ENCODE data around the gene EIF4E. TPM values are rescaled to one million over a fixed set of nuclear protein-coding genes. Genes with fewer than 3 reads are reported as not detected.
"Not testable (repeated sequence)": the region's sequence is repeated elsewhere in the genome, so short reads cannot be mapped to it uniquely, and the experiment has no call there.

The EIF4E gene
- total RNA-seq, 1 experiment from 2014 or later, result 179 TPM

DNA sequence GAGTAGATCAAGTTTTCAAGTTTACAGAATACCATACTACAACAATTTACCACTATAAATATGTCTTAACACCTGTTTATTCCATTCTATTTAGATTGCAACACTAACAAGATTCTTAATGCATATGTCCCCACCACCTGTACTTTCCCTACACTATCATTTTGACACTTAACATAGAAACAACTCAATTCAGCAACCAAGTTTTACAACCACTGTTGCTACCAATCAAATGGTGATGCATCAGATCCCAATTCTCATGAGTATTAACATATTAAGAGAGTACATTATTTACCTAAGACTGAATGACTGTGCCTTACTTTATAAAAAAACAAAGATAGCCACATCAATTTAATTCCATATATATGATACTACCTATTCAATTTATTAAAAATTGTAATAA lies 49.4 kb downstream of the EIF4E start:
- peaks cover 40% of the 10 kb centered on the region for H3K36me3 ChIP-seq (ENCODE audit: insufficient read depth, low read length, poor library complexity, severe bottlenecking)
- no peak for DNase-seq (ENCODE audit: low spot score)
- H3K27me3 ChIP-seq (replicated peaks; ENCODE audit: insufficient read depth, low read depth, low read length, poor library complexity), result no peaks in the 10 kb centered on the region
- ChIA-PET CTCF (no interaction called here), POLR2A (ENCODE audit: low non-redundant PET) (no interaction called here)
- intact Hi-C loops (cut with micrococcal nuclease; ENCODE audit: unreplicated experiment), result no loop called here
- H3K27ac ChIP-seq (ENCODE audit: low read depth, low read length, poor library complexity, severe bottlenecking), result no peak overlapping the region
- no peaks in the 10 kb centered on the region for H3K9me3 ChIP-seq (ENCODE audit: low read depth, low read length, poor library complexity, severe bottlenecking)
- no peaks in the 10 kb centered on the region for H3K4me1 ChIP-seq (ENCODE audit: insufficient read depth, low read length, poor library complexity, severe bottlenecking)
- no peak overlapping the region for H3K4me3 ChIP-seq (ENCODE audit: low read depth, low read length, poor library complexity, severe bottlenecking)
- TF ChIP-seq EZH2 (IDR thresholded peaks at IDR 0.05; ENCODE audit: borderline replicate concordance, low read depth, low read length, poor library complexity, severe bottlenecking), result no peak
- TF ChIP-seq, protein P1, sequence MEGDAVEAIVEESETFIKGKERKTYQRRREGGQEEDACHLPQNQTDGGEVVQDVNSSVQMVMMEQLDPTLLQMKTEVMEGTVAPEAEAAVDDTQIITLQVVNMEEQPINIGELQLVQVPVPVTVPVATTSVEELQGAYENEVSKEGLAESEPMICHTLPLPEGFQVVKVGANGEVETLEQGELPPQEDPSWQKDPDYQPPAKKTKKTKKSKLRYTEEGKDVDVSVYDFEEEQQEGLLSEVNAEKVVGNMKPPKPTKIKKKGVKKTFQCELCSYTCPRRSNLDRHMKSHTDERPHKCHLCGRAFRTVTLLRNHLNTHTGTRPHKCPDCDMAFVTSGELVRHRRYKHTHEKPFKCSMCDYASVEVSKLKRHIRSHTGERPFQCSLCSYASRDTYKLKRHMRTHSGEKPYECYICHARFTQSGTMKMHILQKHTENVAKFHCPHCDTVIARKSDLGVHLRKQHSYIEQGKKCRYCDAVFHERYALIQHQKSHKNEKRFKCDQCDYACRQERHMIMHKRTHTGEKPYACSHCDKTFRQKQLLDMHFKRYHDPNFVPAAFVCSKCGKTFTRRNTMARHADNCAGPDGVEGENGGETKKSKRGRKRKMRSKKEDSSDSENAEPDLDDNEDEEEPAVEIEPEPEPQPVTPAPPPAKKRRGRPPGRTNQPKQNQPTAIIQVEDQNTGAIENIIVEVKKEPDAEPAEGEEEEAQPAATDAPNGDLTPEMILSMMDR (conservative IDR thresholded peaks at IDR 0.05; ENCODE audit: low read depth, low read length), result no peak
- no TSS peak for BruUV-seq (replicated peaks)

DNA sequence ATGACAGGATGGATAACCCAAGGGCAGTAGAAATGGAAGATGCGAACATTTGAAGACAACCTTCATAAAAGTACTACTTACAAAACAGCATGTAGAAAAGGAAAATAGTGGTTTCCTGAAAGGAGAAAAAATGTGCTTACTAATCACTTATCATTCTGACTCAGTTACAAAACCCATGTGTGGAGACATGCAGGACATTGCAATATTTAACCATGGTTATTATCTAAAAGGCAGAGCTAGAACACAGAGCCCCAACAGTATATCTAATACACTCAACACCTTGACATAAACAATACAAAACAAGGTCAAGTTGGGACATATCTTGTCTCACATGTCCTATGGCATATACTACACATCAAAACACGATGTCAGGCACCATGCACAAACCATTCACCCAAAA lies 55.9 kb downstream of the EIF4E start:
- H3K4me1 ChIP-seq (ENCODE audit: insufficient read depth, low read length, poor library complexity, severe bottlenecking), result no peaks in the 10 kb centered on the region
- TF ChIP-seq, protein P1 (conservative IDR thresholded peaks at IDR 0.05; ENCODE audit: low read depth, low read length), result no peak
- no peak for DNase-seq (ENCODE audit: low spot score)
- H3K9me3 ChIP-seq (ENCODE audit: low read depth, low read length, poor library complexity, severe bottlenecking), result no peaks in the 10 kb centered on the region
- H3K4me3 ChIP-seq (ENCODE audit: low read depth, low read length, poor library complexity, severe bottlenecking), result no peak overlapping the region
- H3K36me3 ChIP-seq (ENCODE audit: insufficient read depth, low read length, poor library complexity, severe bottlenecking), result peaks cover 5% of the 10 kb centered on the region
- no peak overlapping the region for H3K27ac ChIP-seq (ENCODE audit: low read depth, low read length, poor library complexity, severe bottlenecking)
- no peaks in the 10 kb centered on the region for H3K27me3 ChIP-seq (replicated peaks; ENCODE audit: insufficient read depth, low read depth, low read length, poor library complexity)
- BruUV-seq (replicated peaks), result TSS peak; percentile 2
- CTCF ChIA-PET, result no interaction called here
- intact Hi-C loops (cut with micrococcal nuclease; ENCODE audit: unreplicated experiment), result no loop called here
- POLR2A ChIA-PET (ENCODE audit: low non-redundant PET), result no interaction called here

DNA sequence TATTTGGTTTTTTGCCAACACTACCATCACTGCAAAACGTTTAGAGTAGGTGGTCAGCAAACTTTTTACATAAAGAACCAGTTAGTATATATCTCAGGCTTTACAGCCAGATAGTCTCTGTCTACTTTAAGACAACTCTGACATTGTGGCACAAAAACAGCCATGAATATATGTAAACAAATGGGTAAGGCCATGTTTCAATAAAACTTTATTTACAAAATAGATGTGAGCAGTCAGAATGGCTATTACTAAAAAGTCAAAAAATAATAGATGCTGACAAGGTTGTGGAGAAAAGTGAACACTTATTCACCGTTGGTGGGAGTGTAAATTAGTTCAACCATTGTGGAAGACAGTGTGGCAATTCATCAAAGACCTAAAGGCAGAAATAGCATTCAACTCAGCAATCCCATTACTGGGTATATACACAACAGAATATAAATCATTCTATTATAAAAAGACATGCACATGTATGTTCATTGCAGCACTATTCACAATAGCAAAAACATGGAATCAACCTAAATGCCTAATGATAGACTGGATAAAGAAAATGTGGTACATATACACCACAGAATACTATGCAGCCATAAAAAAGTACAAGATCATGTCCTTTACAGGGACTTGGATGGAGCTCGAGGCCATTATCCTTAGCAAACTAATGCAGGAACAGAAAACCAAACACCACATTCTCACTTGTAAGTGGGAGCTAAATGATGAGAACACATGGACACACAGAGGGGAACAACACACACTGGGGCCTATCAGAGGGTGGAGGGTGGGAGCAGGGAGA lies 56.6 kb downstream of the EIF4E start:
- POLR2A ChIA-PET (ENCODE audit: low non-redundant PET); CTCF ChIA-PET: not testable (repeated sequence)

DNA sequence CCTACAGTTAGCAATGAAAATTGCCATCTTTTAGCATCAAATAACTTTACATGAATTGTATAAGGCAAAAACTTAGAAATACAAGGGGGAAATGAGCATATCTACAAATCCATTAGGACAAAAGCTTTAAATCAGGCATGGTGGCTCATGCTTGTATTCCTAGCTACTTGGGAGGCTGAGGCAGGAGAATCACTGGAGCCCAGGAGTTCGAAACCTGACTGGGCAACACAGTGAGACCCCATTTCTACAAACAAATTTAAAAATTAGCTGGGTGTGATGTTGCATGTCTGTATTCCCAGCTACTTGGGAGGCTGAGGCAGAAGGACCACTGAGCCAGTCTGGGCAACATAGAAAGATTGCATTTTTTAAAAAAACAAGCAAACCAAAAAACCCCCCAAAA lies 61.3 kb downstream of the EIF4E start:
- BruUV-seq (replicated peaks), result no TSS peak
- TF ChIP-seq, protein P1 (conservative IDR thresholded peaks at IDR 0.05; ENCODE audit: low read depth, low read length), result no peak
- TF ChIP-seq EZH2 (IDR thresholded peaks at IDR 0.05; ENCODE audit: borderline replicate concordance, low read depth, low read length, poor library complexity, severe bottlenecking), result no peak
- Histone ChIP-seq H3K27me3 (replicated peaks; ENCODE audit: insufficient read depth, low read depth, low read length, poor library complexity) (no peaks in the 10 kb centered on the region), H3K4me3 (ENCODE audit: low read depth, low read length, poor library complexity, severe bottlenecking) (no peak overlapping the region), H3K36me3 (ENCODE audit: insufficient read depth, low read length, poor library complexity, severe bottlenecking) (no peaks in the 10 kb centered on the region), H3K9me3 (ENCODE audit: low read depth, low read length, poor library complexity, severe bottlenecking) (no peaks in the 10 kb centered on the region), H3K4me1 (ENCODE audit: insufficient read depth, low read length, poor library complexity, severe bottlenecking) (no peaks in the 10 kb centered on the region), H3K27ac (ENCODE audit: low read depth, low read length, poor library complexity, severe bottlenecking) (no peak overlapping the region)
- CTCF ChIA-PET, result no interaction called here
- intact Hi-C loops (cut with micrococcal nuclease; ENCODE audit: unreplicated experiment), result no loop called here
- POLR2A ChIA-PET (ENCODE audit: low non-redundant PET), result no interaction called here
- no peak for DNase-seq (ENCODE audit: low spot score)

More for the DNA sequence above, 56.6 kb downstream of the EIF4E start:
- DNase-seq (ENCODE audit: low spot score); H3K27me3 ChIP-seq (replicated peaks; ENCODE audit: insufficient read depth, low read depth, low read length, poor library complexity); intact Hi-C loops (cut with micrococcal nuclease; ENCODE audit: unreplicated experiment); H3K4me3 ChIP-seq (ENCODE audit: low read depth, low read length, poor library complexity, severe bottlenecking); BruUV-seq (replicated peaks); H3K27ac ChIP-seq (ENCODE audit: low read depth, low read length, poor library complexity, severe bottlenecking); H3K36me3 ChIP-seq (ENCODE audit: insufficient read depth, low read length, poor library complexity, severe bottlenecking); H3K4me1 ChIP-seq (ENCODE audit: insufficient read depth, low read length, poor library complexity, severe bottlenecking); H3K9me3 ChIP-seq (ENCODE audit: low read depth, low read length, poor library complexity, severe bottlenecking): not testable (repeated sequence)
